ENCODE data around the gene ITPA. TPM values are rescaled to one million over a fixed set of nuclear protein-coding genes. Genes with fewer than 3 reads are reported as not detected.
A peak's percentile ranks its signal among the peaks of the same experiment; 100 is the strongest.
"Not testable (repeated sequence)": the region's sequence is repeated elsewhere in the genome, so short reads cannot be mapped to it uniquely, and the experiment has no call there.

The ITPA gene
- total RNA-seq, 1 donor from 2014 or later = 36.3 TPM

DNA sequence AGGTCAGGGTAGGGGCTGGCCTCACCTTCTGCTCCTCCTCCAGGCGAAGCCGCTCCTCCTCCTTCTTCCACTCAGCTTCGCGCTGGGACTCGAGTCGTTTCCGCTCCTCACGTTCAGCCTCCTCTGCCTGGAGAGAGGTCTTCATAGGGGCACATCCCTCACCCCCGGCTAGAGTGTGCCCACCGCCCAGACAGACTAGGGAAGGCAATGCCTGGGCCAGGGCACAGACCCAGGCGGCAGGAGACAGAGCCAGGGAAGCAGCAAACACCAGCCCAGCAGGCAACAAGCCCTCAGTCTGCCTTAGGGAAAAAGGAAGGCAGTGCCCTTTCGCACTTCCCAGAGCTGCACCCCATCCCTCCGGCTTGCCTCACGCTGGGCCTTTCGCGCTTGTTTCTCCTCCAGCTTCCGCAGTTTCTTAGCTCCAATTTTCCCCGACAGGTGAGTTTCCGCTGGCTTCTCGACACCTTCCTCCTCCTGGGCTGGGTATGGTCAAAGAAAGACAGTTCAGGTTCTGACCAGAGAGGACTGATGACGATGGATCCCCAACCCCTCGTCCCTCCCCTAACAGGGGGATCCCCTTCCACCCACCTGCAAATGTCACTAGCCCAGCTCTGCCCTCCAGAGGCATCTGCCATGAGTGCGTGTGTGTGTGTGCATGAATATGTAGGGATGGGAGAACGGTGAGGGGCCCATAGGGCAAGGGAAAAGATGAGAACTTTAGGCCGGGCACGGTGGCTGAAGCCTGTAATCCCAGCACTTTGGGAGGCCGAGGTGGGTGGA is 9.1 kb upstream of the ITPA start:
- no peak for DNase-seq

- DNase-seq = no peak
Measured at GRCh38 chr20:3202965-3203314, 6.4 kb upstream of the ITPA start.

- no peak for DNase-seq
Measured at GRCh38 chr20:3203315-3204123, 5.8 kb upstream of the ITPA start.

DNA sequence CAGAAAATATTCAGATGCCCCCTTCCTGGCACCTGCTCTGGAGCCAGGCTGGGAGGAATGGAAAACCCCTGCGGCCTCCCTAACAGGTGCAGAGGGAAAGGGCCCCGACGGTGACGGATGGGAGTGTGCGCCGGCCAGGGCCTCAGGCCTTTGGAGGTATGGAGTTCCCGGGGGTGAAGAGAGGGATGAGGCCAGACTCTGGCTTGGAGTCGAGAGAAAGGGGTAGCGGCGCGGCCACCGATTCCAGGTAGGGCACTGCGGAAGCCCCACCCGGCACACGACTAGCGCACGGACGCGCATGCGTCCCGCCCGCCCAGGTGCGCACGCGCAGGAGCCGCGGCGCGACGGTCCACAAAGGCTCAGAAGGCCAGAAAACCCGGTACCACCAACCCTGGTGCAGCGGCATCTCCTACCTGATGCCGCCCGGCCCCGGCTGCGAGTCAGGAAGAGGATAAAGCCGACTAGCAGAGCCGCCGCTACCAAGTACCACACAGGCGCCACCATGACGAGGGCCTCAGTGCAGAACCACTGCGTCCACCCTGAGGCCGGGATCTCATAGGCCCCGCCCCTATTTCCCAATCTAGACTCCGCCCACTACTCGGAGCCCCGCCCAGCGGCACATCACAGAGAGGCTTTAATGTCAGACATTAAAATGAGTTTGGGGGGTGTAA is 5.0 kb upstream of the ITPA start, which contains the start of gene DDRGK1:
Gene DDRGK1, minus strand, starts transcription at position 559 of the 671 bp plus-strand sequence. Its CDS starts 55 bp downstream, at position 504.
- peak; percentile 88 for DNase-seq

- DNase-seq = no peak
Measured at GRCh38 chr20:3208786-3209256, 477 bp upstream of the ITPA start.

DNA sequence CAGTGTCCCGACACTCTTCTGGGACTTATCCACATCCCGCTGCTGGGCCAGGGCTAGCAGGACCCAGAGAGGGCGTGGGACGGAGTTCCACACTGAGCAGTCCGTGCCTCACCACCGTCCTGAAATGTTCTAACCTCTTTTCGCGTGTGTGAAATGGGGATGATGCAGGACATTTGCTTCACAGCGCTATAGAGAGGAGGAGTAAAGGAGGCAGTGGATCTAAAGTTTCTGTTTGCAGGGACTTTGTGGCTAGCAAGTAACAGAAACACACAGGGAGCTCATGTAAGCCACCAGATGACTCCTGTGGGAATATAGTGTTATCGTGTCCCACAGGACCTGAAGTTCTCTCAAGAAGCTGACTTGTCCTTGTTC is 634 bp downstream of the ITPA start:
- DNase-seq = no peak

DNA sequence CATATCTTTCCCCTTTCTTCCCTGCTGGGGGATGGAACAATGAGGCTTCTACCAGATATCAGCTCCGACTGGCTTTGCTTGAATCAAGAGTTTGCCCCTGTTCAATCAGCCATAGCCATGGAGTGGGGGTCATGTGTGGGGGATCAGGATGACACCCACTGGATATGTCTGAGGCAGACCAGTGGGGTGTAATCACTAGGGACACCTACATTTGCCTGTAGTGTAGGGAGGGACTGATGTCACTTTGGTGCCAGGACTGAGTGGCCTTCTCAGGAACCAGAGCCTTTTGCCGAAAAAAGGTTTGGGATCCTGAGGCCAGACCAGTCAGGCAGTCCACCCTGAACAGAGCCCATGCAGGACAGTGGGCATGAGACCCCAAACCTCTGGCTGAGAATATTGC is 1.0 kb downstream of the ITPA start:
- no peak for DNase-seq

DNA sequence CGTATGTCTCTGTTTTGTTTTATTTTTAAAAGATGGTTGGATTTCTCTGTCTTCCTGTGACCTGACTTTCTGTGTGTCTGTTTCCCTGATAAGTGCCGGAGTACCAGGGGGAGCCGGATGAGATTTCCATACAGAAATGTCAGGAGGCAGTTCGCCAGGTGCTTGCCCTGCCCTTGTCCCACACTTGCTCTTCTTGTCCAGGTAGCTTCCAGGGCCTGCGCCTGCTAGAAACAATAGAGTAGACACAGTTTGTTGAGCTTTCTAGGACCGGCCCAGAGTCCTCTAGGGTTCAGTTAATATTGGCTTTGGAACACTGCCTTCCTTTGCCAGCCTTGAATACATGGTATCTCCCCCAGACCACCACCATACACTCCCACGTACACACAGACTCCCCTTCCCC is 3.9 kb downstream of the ITPA start:
- no peak for DNase-seq

- not testable (repeated sequence) for DNase-seq
Measured at GRCh38 chr20:3215359-3215917, 6.1 kb downstream of the ITPA start.

DNA sequence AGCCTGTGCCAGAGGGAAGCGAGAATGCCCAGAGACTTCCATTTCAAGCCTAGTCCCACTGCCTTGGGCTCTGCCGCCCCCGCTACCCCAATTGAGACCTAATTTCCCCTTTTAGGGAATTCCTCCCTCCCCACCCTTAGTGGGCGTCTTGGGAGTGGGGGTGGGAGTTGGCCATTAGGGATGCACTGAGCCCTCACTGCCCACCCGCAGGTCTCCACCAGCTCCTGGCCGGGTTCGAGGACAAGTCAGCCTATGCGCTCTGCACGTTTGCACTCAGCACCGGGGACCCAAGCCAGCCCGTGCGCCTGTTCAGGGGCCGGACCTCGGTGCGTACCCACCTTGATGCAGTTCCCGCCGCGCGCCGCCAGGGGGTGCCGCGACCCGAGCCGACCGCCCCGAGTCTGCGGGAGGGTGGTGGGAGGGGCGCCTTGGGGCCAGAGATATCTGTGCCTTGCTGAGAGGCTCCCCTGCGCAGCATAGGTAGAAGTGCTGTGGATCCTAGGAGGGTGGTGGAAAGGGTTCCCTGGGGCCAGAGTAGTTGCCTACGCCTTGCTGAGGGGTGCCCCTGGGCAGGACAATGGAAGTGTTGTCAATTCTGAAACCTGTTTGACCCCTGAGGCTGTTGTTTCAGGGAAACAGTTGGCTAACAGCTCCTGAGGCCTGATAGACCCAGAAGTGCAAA is 9.2 kb downstream of the ITPA start:
- DNase-seq = no peak

DNA sequence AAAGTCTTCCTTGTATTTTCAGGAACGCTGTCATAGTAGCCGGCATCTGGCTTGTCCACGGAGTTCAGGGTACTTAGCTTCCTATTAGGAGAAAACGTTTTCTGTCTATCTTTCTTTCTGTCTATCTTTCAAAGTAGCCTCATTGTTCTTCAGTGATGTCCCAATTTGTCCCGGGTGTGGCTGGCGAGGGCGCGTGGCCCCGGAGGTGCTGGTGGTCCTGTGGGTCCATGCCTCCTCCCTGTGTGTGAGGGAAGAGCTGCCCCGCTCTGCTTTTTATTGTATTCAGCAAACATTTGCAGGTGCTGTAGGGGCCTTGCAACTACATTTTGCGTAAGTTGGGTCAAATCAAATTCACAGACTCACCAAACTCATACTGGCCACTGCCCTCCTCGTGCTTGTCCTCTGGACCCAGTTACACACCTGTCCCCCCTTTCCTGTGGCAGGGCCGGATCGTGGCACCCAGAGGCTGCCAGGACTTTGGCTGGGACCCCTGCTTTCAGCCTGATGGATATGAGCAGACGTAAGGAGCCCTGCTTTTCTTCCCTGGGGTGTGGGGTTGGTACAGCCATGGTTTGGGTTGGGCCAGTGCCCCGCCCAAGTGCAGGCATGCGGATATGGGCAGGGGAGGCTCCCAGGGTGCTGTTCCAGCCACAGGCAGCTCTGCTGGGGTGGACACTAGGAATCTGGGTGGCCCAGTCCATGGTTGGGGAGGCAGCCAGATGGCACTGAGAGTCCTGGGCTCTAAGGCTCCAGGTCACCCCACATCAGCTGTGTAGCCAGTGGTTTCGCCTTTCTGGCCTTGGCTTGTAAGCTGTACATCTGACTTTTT is 12.3 kb downstream of the ITPA start:
- DNase-seq = no peak

- DNase-seq = no peak
Measured at GRCh38 chr20:3222635-3223600, 13.6 kb downstream of the ITPA start.

- DNase-seq = no peak
Measured at GRCh38 chr20:3223651-3223993, 14.3 kb downstream of the ITPA start.

- no peak for DNase-seq
Measured at GRCh38 chr20:3223994-3224680, 14.8 kb downstream of the ITPA start.

- no peak for DNase-seq
Measured at GRCh38 chr20:3224681-3225421, 15.6 kb downstream of the ITPA start.

GRCh38 chr20:3226093-3226492 is 16.8 kb downstream of the ITPA start:
- DNase-seq = no peak

DNA sequence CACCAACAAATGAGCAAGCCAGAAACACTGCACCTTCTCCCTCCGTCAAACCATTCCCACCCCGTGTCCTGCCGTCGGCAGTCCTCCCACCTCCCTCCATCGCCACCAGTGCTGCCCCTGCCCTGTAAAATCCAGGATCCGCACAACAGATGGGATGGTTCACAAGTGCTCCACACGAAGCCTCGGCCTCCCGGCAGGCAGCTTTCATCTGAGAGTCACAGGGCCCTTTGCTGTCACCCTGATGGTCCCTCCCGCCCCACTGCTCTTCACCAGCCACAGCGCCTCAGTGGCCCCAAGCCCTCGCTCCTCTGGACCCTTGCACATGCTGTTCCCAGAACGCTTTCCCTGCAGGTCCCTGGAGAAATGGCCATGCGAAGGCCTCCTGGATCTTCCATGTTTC is 17.6 kb downstream of the ITPA start:
- no peak for DNase-seq

DNA sequence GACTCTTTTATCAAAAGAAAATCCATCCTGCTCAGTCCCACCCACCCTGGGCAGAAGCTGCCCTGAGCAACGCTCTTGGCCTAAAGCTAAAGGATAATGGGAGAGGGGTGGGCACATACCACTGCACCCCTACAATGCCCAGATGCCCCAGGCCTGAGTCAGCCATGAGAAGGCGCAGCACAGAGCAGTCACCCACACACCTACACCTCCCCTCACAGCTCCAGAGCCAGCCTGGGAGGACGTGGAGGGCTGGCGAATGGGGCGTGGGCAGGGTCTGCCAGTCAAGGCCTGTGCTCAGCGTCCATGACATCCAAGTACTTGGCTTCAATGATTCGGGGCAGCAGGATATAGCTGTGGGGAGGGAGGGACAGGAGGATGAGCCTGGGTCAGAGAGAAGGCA is 18.2 kb downstream of the ITPA start:
- DNase-seq = no peak
